Right lobe of liver (tissue), 6 donors: ENCODE data around the gene ZNF621. TPM values are rescaled to one million over a fixed set of nuclear protein-coding genes. Genes with fewer than 3 reads are reported as not detected.
A peak's percentile ranks its signal among the peaks of the same experiment; 100 is the strongest.

Source experiments
- ATAC-seq, 4 donors: fragments of 200-7000 bp; cut with Tn5 transposase; one replicate each; pipeline ENCODE4 v1.9.1; 2020; ENCODE audit warnings: mild to moderate bottlenecking in 4 of 4, moderate library complexity in 4 of 4
- DNase-seq, 3 donors: peaks; one replicate each; pipeline ENCODE4 v3.0.0-alpha.2; 2020
- H3K27ac ChIP-seq, 3 donors: fragments of 200-600 bp; one replicate each; pipeline ENCODE4 v1.8.0; 2022
- H3K27me3 ChIP-seq, 2 donors: fragments of 200-600 bp; one replicate each; pipeline ENCODE4 v1.8.0; 2022
- H3K36me3 ChIP-seq, 4 donors: fragments of 200-600 bp; sonication (generic) in 1 of 4; one replicate each; pipeline versions ENCODE4 v1.5.1 to v1.8.0; 2017 to 2022; ENCODE audit warnings: control low read depth in 1 of 4
- H3K4me1 ChIP-seq, 4 donors: fragments of 200-600 bp; sonication (generic) in 1 of 4; one replicate each; pipeline versions ENCODE4 v1.5.1 to v1.8.0; 2017 to 2022; ENCODE audit warnings: control low read depth in 1 of 4
- H3K4me3 ChIP-seq, 3 donors: fragments of 200-600 bp; one replicate each; pipeline ENCODE4 v1.8.0; 2022
- H3K9me3 ChIP-seq, 4 donors: fragments of 200-600 bp; sonication (generic) in 1 of 4; one replicate each; pipeline versions ENCODE4 v1.5.1 to v1.8.0; 2017 to 2022; ENCODE audit warnings: control low read depth in 1 of 4
- POLR2A ChIP-seq: fragments of 450-650 bp; IDR thresholded peaks from one replicate; pipeline ENCODE4 v1.6.1; 2017; ENCODE audit warnings: antibody characterized with exemption, mild to moderate bottlenecking
- WGBS: methylation state at CpG from one replicate; pipeline ENCODE4 v1.1.6; 2018; ENCODE audit warnings: low coverage, low lambda C conversion rate; ENCODE audit not compliant: insufficient coverage; ENCODE audit errors: missing lambda C conversion rate; 5-methylcytosine and 5-hydroxymethylcytosine counted together
- intact Hi-C, 2 donors: fragments of 100-400 bp; cut with DNase I; formaldehyde crosslinking; loops; one replicate each; pipeline versions ENCODE4 v1.11.2 to v1.14.1; 2022
- total RNA-seq, 6 experiments: library from RNA; depleted of rRNA in 2 of 6; stranded (reverse); fragments of >200 nt in 2 of 6; fragmentation: NEBNext Ultra II Directional in 3 of 6; extraction: Animal tissue kit (Norgen Biotek cat#: 25700) in 3 of 6; gene quantifications; one replicate each; pipeline versions ENCODE4 v1.1.0 to v1.2.4, GENCODE V29; 2016 to 2023
- TF ChIP-seq, protein P1 (sequence below), 4 donors: fragments of 200-600 bp in 3 of 4; fragments of 450-650 bp in 1 of 4; IDR thresholded peaks; one replicate each; pipeline versions ENCODE4 v1.5.1 to v1.8.0; 2016 to 2022; ENCODE audit warnings: antibody characterized with exemption in 4 of 4, mild to moderate bottlenecking in 2 of 4
- donor health status: DM: no; HTN: yes; CAD: no.
- donor health status: DM: no; HTN: no; CAD: no.
- donor health status: DM: no; HTN: no; CAD: no.
- donor health status: DM: no; HTN: yes; CAD: no.
- donor health status: DM: no; HTN: yes; CAD: no.

The ZNF621 gene
- total RNA-seq, 6 experiments from 2014 or later, result 4.9 to 11.1 (median 7.8) TPM

DNA sequence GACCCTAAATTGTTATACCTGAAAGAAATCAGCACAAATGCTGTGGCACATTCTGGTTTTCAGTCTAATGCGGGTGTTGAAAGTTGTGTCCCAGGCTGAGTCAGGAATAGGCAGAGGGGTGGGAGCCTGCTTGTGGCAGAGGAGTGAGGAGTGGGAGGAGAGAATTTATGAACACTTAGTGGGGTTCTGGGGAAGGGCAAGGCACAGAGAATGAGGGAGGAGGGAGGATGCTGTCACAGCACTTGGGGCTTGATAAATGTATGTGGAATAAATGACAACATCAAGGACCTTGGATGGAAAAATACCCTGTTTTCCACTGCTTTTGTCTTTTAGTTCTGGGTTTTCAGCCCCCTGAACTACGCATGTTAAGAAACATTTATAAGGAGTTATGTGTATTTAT lies 49.3 kb downstream of the ZNF621 start:
- Histone ChIP-seq H3K9me3 (no peaks in the 10 kb centered on the region), H3K27ac (no peak overlapping the region), H3K4me3 (no peak overlapping the region), H3K27me3 (no peaks in the 10 kb centered on the region), H3K36me3 (no peaks in the 10 kb centered on the region), H3K4me1 (no peaks in the 10 kb centered on the region)
- intact Hi-C loops, result no loop called here
- ATAC-seq (no peak), DNase-seq (no peak)
- 91% methylated on average over 2 of the region's 2 CpGs for WGBS
- TF ChIP-seq, protein P1, sequence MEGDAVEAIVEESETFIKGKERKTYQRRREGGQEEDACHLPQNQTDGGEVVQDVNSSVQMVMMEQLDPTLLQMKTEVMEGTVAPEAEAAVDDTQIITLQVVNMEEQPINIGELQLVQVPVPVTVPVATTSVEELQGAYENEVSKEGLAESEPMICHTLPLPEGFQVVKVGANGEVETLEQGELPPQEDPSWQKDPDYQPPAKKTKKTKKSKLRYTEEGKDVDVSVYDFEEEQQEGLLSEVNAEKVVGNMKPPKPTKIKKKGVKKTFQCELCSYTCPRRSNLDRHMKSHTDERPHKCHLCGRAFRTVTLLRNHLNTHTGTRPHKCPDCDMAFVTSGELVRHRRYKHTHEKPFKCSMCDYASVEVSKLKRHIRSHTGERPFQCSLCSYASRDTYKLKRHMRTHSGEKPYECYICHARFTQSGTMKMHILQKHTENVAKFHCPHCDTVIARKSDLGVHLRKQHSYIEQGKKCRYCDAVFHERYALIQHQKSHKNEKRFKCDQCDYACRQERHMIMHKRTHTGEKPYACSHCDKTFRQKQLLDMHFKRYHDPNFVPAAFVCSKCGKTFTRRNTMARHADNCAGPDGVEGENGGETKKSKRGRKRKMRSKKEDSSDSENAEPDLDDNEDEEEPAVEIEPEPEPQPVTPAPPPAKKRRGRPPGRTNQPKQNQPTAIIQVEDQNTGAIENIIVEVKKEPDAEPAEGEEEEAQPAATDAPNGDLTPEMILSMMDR (IDR thresholded peaks at IDR 0.05), result no peak
- TF ChIP-seq POLR2A, result no peak

DNA sequence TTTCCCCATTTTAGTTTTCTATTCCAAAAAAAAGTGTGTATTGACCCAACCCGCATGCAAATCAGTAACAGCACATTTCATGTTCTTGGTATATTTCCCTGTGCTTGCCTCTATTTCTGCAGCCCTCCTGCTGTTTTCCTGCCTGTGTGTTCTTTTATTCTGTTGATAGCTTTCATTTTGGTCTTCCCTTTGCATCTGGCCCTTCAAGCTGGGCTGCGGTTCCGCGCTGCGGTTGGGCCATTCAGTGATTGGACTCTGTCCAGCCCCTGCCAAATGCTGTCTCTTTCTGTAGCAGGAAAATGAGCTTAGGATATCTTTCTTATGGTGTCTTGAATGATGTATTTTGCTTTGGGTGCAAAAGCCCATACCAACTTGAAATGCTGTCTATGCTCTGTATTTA lies 49.9 kb downstream of the ZNF621 start:
- intact Hi-C loops, result no loop called here
- Histone ChIP-seq H3K36me3 (no peaks in the 10 kb centered on the region), H3K4me3 (no peak overlapping the region), H3K27ac (no peak overlapping the region), H3K27me3 (no peaks in the 10 kb centered on the region), H3K9me3 (no peaks in the 10 kb centered on the region), H3K4me1 (no peaks in the 10 kb centered on the region)
- ATAC-seq (no peak), DNase-seq (no peak)
- 65% methylated on average over 5 of the region's 5 CpGs for whole genome bisulfite sequencing
- TF ChIP-seq, protein P1 (IDR thresholded peaks at IDR 0.05), result no peak
- TF ChIP-seq POLR2A, result no peak

DNA sequence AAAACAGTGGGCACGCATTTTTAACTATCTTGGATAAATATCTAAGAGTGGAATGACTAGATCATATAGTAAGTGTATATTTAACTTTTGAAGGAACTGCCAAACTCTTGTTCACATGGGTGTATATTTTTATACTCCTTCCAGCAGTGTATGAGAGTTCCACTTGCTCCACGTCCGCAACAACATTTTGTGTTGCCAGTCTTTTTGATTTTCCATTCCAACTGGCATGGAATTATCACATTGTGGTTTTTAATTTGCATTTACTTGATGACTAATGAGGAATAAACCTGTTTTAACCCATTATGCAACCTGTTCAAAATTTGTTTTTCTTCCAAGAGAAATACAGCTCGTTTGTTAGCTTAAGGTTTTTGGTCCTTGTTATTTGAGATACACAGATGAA lies 51.6 kb downstream of the ZNF621 start:
- no peak for TF ChIP-seq POLR2A
- TF ChIP-seq, protein P1 (IDR thresholded peaks at IDR 0.05), result no peak
- Histone ChIP-seq H3K9me3 (no peaks in the 10 kb centered on the region), H3K27ac (no peak overlapping the region), H3K4me3 (no peak overlapping the region), H3K27me3 (no peaks in the 10 kb centered on the region), H3K36me3 (no peaks in the 10 kb centered on the region), H3K4me1 (no peaks in the 10 kb centered on the region)
- intact Hi-C loops, result no loop called here
- ATAC-seq (no peak), DNase-seq (no peak)
- 73% methylated on average over 4 of the region's 4 CpGs for WGBS

DNA sequence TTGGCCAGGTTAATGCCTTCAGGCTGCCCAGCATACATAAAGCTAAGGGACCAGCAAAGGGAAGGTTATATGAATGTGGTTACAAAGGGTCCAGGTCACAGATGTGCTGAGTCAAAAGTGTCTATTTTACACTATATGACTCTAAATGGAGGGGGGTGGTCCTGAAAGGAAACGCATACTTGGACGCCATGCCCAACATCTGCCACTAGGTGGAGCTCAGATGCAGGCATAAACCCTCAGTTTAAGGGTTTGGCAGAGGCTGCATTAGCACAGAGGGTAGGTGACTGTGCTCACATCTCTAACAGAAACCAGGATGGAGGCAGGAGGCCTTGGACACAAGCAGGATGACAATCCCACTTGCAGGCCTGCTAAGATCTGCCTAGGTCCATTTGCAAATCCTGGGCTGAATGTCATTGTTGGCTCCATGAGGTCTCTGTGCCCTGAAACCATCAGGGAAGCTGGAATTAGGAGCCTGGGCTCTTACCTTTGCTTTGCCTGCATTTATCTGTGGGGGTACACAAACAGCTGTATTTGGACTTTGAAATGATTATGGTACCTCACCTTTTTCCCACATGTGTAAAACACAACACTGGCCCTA lies 55.8 kb downstream of the ZNF621 start:
- H3K4me3 ChIP-seq, result no peak overlapping the region
- no peak overlapping the region for H3K27ac ChIP-seq
- H3K9me3 ChIP-seq, result no peaks in the 10 kb centered on the region
- intact Hi-C loops, result no loop called here
- no peaks in the 10 kb centered on the region for H3K36me3 ChIP-seq
- ATAC-seq, result peak; percentile 44 to 63 (median 58)
- peaks cover 0 to 22% (median 10%) of the 10 kb centered on the region in 4 donors for H3K4me1 ChIP-seq
- TF ChIP-seq, protein P1 (IDR thresholded peaks at IDR 0.05), result peak; percentile 89 to 91 (median 90)
- no peak for TF ChIP-seq POLR2A
- peak in 2 of 3 donors; percentile 47 to 61 for DNase-seq
- WGBS, result 0% methylated on average over 2 of the region's 2 CpGs
- no peaks in the 10 kb centered on the region for H3K27me3 ChIP-seq
